ENCODE measurements around the gene PWP1.

Gene PWP1

GRCh38 chr12:107670999-107671643, 14.5 kb upstream of the PWP1 start:
- Histone ChIP-seq H3K36me3 (ENCODE audit: control insufficient read depth, insufficient read depth, low read length) (no peaks in the 10 kb centered on the region), H3K27me3 (ENCODE audit: control insufficient read depth, insufficient read depth, low read length) (no peaks in the 10 kb centered on the region), H2AFZ (no peak overlapping the region), H3K9me3 (ENCODE audit: control insufficient read depth, low read length) (no peaks in the 10 kb centered on the region), H3K4me1 (no peaks in the 10 kb centered on the region), H3K4me3 (ENCODE audit: low read depth, low read length) (no peak overlapping the region), H3K79me2 (no peaks in the 10 kb centered on the region), H3K27ac (no peak overlapping the region), H3K9ac (no peak overlapping the region), H3K4me2 (ENCODE audit: low read length) (no peak overlapping the region)
- TF ChIP-seq CTCF (IDR thresholded peaks at IDR 0.05): peak; percentile 48

GRCh38 chr12:107677671-107678070, 7.9 kb upstream of the PWP1 start:
- Histone ChIP-seq H2AFZ (no peak overlapping the region), H3K9me3 (ENCODE audit: control insufficient read depth, low read length) (no peaks in the 10 kb centered on the region), H3K36me3 (ENCODE audit: control insufficient read depth, insufficient read depth, low read length) (no peaks in the 10 kb centered on the region), H3K27ac (no peak overlapping the region), H3K4me3 (ENCODE audit: low read depth, low read length) (no peak overlapping the region), H3K4me2 (ENCODE audit: low read length) (no peak overlapping the region), H3K4me1 (peaks cover 2% of the 10 kb centered on the region), H3K27me3 (ENCODE audit: control insufficient read depth, insufficient read depth, low read length) (no peaks in the 10 kb centered on the region), H3K79me2 (no peaks in the 10 kb centered on the region), H3K9ac (no peak overlapping the region)
- TF ChIP-seq CTCF (IDR thresholded peaks at IDR 0.05): no peak

GRCh38 chr12:107679336-107679735, 6.3 kb upstream of the PWP1 start:
- Histone ChIP-seq H3K9me3 (ENCODE audit: control insufficient read depth, low read length) (no peaks in the 10 kb centered on the region), H3K9ac (no peak overlapping the region), H3K79me2 (no peaks in the 10 kb centered on the region), H3K4me1 (peaks cover 2% of the 10 kb centered on the region), H3K4me2 (ENCODE audit: low read length) (no peak overlapping the region), H3K27ac (no peak overlapping the region), H3K27me3 (ENCODE audit: control insufficient read depth, insufficient read depth, low read length) (no peaks in the 10 kb centered on the region), H3K36me3 (ENCODE audit: control insufficient read depth, insufficient read depth, low read length) (no peaks in the 10 kb centered on the region), H2AFZ (no peak overlapping the region), H3K4me3 (ENCODE audit: low read depth, low read length) (no peak overlapping the region)
- TF ChIP-seq CTCF (IDR thresholded peaks at IDR 0.05): no peak

GRCh38 chr12:107681455-107681835, 4.2 kb upstream of the PWP1 start:
- Histone ChIP-seq H2AFZ (no peak overlapping the region), H3K36me3 (ENCODE audit: control insufficient read depth, insufficient read depth, low read length) (no peaks in the 10 kb centered on the region), H3K4me1 (peaks cover 10% of the 10 kb centered on the region), H3K9me3 (ENCODE audit: control insufficient read depth, low read length) (no peaks in the 10 kb centered on the region), H3K27me3 (ENCODE audit: control insufficient read depth, insufficient read depth, low read length) (no peaks in the 10 kb centered on the region), H3K9ac (no peak overlapping the region), H3K27ac (no peak overlapping the region), H3K4me2 (ENCODE audit: low read length) (no peak overlapping the region), H3K79me2 (peaks cover 8% of the 10 kb centered on the region), H3K4me3 (ENCODE audit: low read depth, low read length) (no peak overlapping the region)
- no peak for TF ChIP-seq CTCF (IDR thresholded peaks at IDR 0.05)
